GM12875 (cell line): ENCODE results near the gene GNG13.
"Not testable (repeated sequence)": the region's sequence is repeated elsewhere in the genome, so short reads cannot be mapped to it uniquely, and the experiment has no call there.

Experiments
- H3K4me3 ChIP-seq: one replicate; pipeline ENCODE4 v1.5.1; 2011; ENCODE audit warnings: low read depth, low read length, control low read depth
- CTCF ChIP-seq: IDR thresholded peaks from 2 replicates; pipeline ENCODE4 v1.5.1; 2011; ENCODE audit warnings: low read depth, mild to moderate bottlenecking, control low read depth, inconsistent platforms, low read length, moderate library complexity, borderline replicate concordance; ENCODE audit not compliant: insufficient read depth

GNG13 gene

GRCh38 chr16:781346-782010 lies 19.1 kb downstream of the GNG13 start:
- no peak for TF ChIP-seq CTCF
- H3K4me3 ChIP-seq, result no peak overlapping the region

- TF ChIP-seq CTCF, result no peak
- H3K4me3 ChIP-seq, result no peak overlapping the region
Measured at GRCh38 chr16:780296-780695, 20.2 kb downstream of the GNG13 start.

- no peak overlapping the region for H3K4me3 ChIP-seq
- no peak for TF ChIP-seq CTCF
Measured at GRCh38 chr16:779561-779960, 21.0 kb downstream of the GNG13 start.

- TF ChIP-seq CTCF, result no peak
- no peak overlapping the region for H3K4me3 ChIP-seq
Measured at GRCh38 chr16:778909-779527, 21.5 kb downstream of the GNG13 start.

GRCh38 chr16:778447-778846 lies 22.1 kb downstream of the GNG13 start:
- TF ChIP-seq CTCF, result no peak
- H3K4me3 ChIP-seq, result no peak overlapping the region

GRCh38 chr16:777826-778225 lies 22.7 kb downstream of the GNG13 start:
- TF ChIP-seq CTCF, result no peak
- H3K4me3 ChIP-seq, result no peak overlapping the region

GRCh38 chr16:776824-777223 lies 23.7 kb downstream of the GNG13 start:
- H3K4me3 ChIP-seq, result no peak overlapping the region
- no peak for TF ChIP-seq CTCF

GRCh38 chr16:776298-776697 lies 24.2 kb downstream of the GNG13 start:
- not testable (repeated sequence) for H3K4me3 ChIP-seq
